Endometrium (tissue), 2 donors: ENCODE data around the gene CCR5AS.
"Not testable (repeated sequence)": the region's sequence is repeated elsewhere in the genome, so short reads cannot be mapped to it uniquely, and the experiment has no call there.

Source experiments
- FAIRE-seq: peaks from 2 replicates; lab custom pipeline; 2012; peaks lifted over from hg19 to GRCh38; lab: Jason Lieb, UNC
- donor health status: control.
- donor health status: control.

The CCR5AS gene

DNA sequence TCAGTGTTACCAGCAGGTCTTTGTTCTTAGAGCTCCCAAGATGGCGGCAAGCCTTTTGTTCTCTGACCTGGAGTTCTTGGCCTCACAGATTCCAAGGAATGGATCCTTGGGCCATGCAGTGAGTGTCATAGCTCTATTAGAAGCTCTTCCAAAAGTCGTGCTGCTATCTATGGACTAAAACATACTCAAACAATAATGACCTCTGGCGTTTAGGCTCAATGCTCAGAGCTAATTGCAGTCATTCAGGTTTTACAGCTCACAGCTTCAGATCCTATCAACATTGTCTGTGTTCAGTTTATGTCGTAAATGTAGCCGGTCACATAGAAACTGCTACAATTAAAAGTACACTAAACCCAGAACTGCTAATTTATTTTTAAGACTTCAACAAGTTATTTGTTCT is 22.4 kb upstream of the CCR5AS start:
- FAIRE-seq, result no peak

DNA sequence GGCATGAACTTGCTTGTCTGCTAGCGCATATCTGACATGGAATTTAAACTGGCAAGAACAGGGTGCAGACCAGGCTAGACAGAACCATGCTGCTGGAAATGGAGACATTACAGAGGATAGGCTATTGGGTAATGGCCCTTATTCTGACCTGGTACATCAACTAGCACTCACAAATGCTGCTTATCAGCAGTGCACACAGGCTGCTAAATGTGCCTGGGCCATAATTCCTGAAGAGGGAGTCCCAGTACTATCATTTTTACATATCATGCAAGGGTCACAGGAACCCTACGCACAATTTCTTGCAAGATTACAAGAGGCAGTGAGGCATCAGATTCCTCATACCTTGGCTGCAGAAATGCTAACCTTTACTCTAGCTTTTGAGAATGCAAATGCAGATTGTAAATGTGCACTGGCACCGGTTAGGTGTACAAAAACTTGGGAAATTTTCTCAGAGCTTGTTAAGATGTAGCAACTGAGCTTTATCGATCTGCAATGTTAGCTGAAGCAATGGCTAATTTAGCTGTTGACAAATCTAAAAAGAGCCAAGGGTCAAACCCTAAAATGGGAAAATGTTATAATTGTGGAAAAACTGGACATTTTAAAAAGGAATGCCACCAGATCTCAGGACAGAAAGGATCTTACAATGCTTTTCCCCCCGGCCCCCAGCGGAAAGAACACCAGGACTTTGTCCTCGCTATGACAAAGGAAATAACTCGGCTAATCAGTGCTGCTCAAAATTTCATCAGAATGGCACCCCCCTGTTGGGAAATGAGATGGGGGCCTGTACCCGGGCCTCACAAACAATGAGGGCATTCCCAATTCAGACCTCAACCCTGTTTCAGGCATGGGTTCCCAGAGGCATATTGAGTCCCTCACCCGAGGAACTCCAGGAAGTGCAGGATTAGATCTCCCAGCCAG is 21.3 kb upstream of the CCR5AS start:
- no peak for FAIRE-seq

DNA sequence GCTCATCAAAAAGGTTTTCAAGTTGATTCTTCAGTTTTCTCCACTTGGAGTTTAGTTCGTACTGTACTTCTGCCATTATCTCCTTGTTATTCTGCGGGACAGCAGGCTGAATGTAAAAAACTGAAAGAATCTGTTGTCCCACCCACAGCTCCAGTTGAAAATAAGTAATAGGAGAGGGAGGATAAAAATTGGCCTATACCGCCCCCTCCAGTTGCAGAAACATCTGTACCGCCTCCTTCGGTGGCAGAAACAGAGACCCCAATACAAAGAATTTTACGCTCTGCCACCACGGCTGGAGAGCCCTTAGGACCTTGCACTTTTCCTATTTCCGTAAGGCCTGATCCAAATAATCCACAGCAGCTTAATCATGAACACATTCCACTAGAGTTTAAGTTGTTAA is 20.5 kb upstream of the CCR5AS start:
- FAIRE-seq, result not testable (repeated sequence)

DNA sequence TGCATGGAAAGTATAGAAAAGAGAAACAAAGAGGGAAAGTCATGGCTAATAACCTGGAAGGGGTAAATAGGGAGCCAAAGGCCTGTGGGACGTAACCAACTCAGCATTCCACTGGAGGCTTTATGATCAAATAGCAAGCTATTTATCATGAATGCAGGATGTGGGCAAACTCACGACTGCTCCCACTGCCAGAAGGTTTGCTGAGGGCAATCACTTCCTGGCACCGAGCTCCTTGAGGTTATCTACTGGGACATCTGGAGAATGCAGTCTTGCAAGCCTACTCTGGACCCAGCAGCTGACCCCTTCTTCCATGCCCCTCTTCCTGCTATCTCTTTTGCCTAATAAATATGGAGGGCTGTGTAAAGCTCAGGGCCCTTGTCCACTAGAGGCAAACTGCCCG is 19.6 kb upstream of the CCR5AS start:
- FAIRE-seq, result not testable (repeated sequence)

- FAIRE-seq, result no peak
Observed at GRCh38 chr3:46423588-46423987, 16.7 kb upstream of the CCR5AS start.

- FAIRE-seq, result no peak
Observed at GRCh38 chr3:46422617-46423016, 15.8 kb upstream of the CCR5AS start.

GRCh38 chr3:46420931-46421330 is 14.1 kb upstream of the CCR5AS start:
- no peak for FAIRE-seq

- no peak for FAIRE-seq
Observed at GRCh38 chr3:46419816-46420215, 12.9 kb upstream of the CCR5AS start.

DNA sequence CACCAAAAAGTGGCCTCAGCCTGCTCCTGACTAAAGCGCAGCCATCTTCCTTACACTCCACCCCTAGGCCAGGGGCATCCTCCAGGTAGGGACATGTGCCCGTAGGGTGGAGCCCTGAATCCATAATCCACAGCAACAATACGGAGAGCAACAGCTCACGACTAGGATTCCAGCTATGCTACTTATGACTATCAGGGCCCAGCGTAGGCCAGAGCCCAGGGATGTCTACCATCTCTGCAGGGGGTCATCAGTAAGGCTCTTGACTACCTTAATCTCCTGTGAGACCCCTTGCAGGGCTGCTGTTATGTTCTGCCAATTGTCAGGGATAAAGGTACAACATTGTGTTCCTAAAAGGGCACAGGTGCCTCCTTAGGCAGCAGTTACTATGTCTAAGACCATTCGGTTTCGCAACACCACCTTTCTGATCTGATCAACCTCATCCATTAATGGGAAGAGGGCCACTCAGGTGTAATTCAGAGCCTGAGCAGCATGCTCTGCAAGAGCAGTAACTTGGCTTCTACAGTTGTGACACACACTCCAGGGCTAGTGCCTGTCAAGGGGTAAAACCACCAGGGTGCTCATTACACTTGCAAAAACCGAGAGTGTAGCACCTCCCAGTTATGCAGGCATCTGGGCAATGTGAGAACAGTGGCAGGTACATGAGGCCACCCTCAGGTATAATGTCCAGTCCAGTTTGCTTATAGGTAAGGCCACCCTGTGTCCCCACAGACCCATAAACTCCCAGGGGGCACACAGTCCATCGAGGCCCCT is 11.2 kb upstream of the CCR5AS start:
- FAIRE-seq, result no peak

GRCh38 chr3:46416811-46417510 is 10.1 kb upstream of the CCR5AS start:
- no peak for FAIRE-seq

DNA sequence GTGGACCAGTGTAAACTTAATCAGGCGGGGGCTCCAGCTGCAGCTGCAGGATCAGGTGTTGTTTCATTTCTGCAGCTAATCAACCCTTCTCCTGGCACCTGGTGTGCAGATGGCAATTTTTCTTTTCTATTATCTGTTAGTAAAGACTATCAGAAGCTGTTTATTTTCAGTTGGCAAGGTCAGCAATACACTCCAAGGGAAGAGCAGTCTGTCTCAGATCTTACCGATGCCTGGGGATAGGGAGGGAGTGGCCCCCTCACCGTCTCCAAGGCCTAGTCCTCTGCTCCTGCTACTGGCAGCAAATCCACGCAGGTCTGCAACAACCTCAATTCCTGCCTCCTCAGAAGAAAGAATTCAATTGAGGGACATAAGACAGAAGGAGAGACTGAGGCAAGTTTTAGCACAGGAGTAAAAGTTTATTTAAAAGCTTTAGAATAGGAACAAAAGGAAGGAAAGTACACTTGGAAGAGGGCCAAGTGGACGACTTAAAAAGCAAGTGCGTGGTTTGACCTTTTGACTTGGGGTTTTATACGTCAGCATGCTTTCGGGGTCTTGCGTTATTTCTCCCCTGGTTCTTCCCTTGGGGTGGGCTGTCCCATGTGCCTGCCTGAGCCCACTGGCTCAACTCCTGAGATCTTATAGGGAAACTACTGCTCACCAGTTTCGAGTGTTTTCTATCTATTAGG is 9.4 kb upstream of the CCR5AS start:
- no peak for FAIRE-seq

- no peak for FAIRE-seq
Observed at GRCh38 chr3:46414739-46415138, 7.9 kb upstream of the CCR5AS start.

DNA sequence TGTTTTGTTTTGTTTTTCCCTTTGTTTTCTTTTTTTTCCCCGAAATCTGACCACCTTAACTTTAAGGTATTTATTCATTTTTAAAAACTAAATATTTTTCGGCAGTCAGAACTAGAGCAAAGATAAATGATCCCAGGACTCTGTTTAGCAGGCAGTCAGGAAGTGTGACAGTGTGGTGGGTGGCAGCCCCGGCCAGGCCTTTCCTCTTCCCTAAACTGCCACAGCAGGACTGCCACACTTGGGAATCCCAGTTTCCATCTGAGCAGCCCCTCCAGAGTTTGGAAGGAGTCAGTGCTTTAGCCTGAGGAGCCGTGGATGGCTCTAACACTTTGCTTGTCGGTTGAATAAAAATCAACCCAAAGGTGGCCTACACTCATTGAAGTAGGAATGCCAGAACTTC is 7.1 kb upstream of the CCR5AS start:
- no peak for FAIRE-seq

GRCh38 chr3:46412786-46413298 is 6.0 kb upstream of the CCR5AS start:
- FAIRE-seq, result no peak

DNA sequence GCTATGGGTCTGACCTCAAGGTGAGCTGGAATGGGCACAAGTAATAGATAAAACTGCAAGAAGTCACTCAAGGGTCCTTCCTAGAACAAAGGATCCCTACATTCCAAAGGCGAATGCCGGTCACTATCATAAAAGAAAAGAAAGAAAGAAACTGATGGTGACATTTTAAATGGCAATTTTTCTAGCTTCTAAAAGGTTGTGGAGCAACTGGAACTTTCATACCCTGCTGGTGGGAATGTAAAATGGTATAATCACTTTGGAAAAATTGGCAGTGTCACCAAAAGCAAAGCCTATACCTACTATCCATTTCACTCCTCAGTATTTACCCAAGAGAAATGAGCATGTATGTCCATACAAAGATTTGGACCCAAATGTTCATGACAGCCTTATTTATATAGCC is 4.4 kb upstream of the CCR5AS start:
- no peak for FAIRE-seq

DNA sequence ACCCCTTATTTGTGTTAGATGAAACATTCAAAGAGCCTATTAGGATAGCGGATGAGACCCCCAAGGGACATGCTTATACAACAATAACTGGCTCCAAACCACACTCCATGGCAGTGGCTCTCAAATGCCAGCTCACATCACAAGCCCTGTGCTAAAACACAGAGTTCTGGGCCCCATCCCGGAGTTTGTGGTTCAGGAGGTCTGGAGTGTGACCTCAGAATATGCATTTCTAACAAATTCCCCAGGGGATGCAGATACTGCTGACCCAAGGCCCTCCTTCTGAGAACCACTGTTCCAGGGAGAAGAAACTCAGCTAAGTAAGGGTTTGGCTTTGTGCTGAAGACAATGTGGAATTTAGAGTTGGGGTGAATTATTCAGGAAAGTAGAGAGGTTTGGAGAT is 3.8 kb upstream of the CCR5AS start:
- FAIRE-seq, result no peak

GRCh38 chr3:46409739-46410489 is 3.0 kb upstream of the CCR5AS start:
- no peak for FAIRE-seq

GRCh38 chr3:46408853-46409252 is 2.0 kb upstream of the CCR5AS start:
- FAIRE-seq, result no peak

GRCh38 chr3:46407970-46408369 is 1.1 kb upstream of the CCR5AS start:
- no peak for FAIRE-seq

GRCh38 chr3:46406443-46406787 is 451 bp downstream of the CCR5AS start:
- FAIRE-seq, result no peak

- FAIRE-seq, result no peak
Observed at GRCh38 chr3:46405301-46406019, 1.4 kb downstream of the CCR5AS start.
